Neural cell (in vitro differentiated cells): ENCODE results near the gene UBE2E1. TPM values are rescaled to one million over a fixed set of nuclear protein-coding genes. Genes with fewer than 3 reads are reported as not detected.

ENCODE experiments used
- H2AFZ ChIP-seq: fragments of 200-600, 300-800 bp; sonication (generic), shearing (Covaris generic); 2 replicates; pipeline ENCODE4 v1.6.0; 2014; ENCODE audit warnings: low read depth, mild to moderate bottlenecking, antibody characterized with exemption, low read length, moderate library complexity
- H3F3A ChIP-seq: fragments of 200-600 bp; shearing (Covaris generic); 2 replicates; pipeline ENCODE4 v1.6.1; 2016; ENCODE audit warnings: mild to moderate bottlenecking, moderate library complexity, mixed read lengths, antibody characterized with exemption, low read length; ENCODE audit not compliant: insufficient read depth, poor library complexity, severe bottlenecking
- H3K27ac ChIP-seq: fragments of 200-600, 300-800 bp; sonication (generic), shearing (Covaris generic); 2 replicates; pipeline ENCODE4 v1.5.1; 2014; ENCODE audit warnings: mild to moderate bottlenecking, low read length, moderate library complexity
- H3K27me3 ChIP-seq: fragments of 300-800, 200-600 bp; sonication (generic), shearing (Covaris generic); 2 replicates; pipeline ENCODE4 v1.6.0; 2014; ENCODE audit warnings: mild to moderate bottlenecking, low read depth, low read length, moderate library complexity; ENCODE audit not compliant: insufficient read depth
- H3K36me3 ChIP-seq: fragments of 300-800, 200-600 bp; sonication (generic), shearing (Covaris generic); 2 replicates; pipeline ENCODE4 v1.5.1; 2014; ENCODE audit warnings: mild to moderate bottlenecking, antibody characterized with exemption, low read length, moderate library complexity; ENCODE audit not compliant: insufficient read depth
- H3K4me2 ChIP-seq: fragments of 300-800, 200-600 bp; sonication (generic), shearing (Covaris generic); 2 replicates; pipeline ENCODE4 v1.6.0; 2014; ENCODE audit warnings: mild to moderate bottlenecking, low read length
- H3K4me3 ChIP-seq: fragments of 300-800, 200-600 bp; sonication (generic), shearing (Covaris generic); 2 replicates; pipeline ENCODE4 v1.5.1; 2014; ENCODE audit warnings: mild to moderate bottlenecking, low read length, moderate library complexity
- H3K79me2 ChIP-seq: fragments of 200-600 bp; shearing (Covaris generic); replicated peaks from 2 replicates; pipeline ENCODE4 v1.6.0; 2014; ENCODE audit warnings: mild to moderate bottlenecking, low read length, moderate library complexity; ENCODE audit not compliant: insufficient read depth
- H3K9ac ChIP-seq: fragments of 300-800, 200-600 bp; sonication (generic), shearing (Covaris generic); 2 replicates; pipeline ENCODE4 v1.6.1; 2016; ENCODE audit warnings: mild to moderate bottlenecking, low read length, mixed read lengths
- H3K9me2 ChIP-seq: fragments of 200-600 bp; shearing (Covaris generic); 2 replicates; pipeline ENCODE4 v1.6.1; 2016; ENCODE audit warnings: mild to moderate bottlenecking, low read length, mixed read lengths; ENCODE audit not compliant: insufficient read depth
- H3K9me3 ChIP-seq: fragments of 200-600, 300-800 bp; sonication (generic), shearing (Covaris generic); 2 replicates; pipeline ENCODE4 v1.6.1; 2016; ENCODE audit warnings: mild to moderate bottlenecking, mixed run types, low read length, moderate library complexity, mixed read lengths
- H4K20me1 ChIP-seq: fragments of 200-600 bp; shearing (Covaris generic); 2 replicates; pipeline ENCODE4 v1.6.1; 2016; ENCODE audit warnings: mild to moderate bottlenecking, mixed run types; ENCODE audit not compliant: insufficient read depth
- CTCF ChIP-seq: fragments of 450-650 bp; IDR thresholded peaks from 2 replicates; pipeline ENCODE4 v1.5.1; 2014; ENCODE audit warnings: antibody characterized with exemption, mild to moderate bottlenecking, moderate library complexity; ENCODE audit not compliant: poor library complexity, severe bottlenecking
- EP300 ChIP-seq: fragments of 450-650 bp; conservative IDR thresholded peaks from 2 replicates; pipeline ENCODE4 v1.6.1; 2014; ENCODE audit warnings: antibody characterized with exemption, mild to moderate bottlenecking, moderate library complexity; ENCODE audit not compliant: poor library complexity, severe bottlenecking
- EZH2 ChIP-seq: fragments of 200-600, 300-800 bp; shearing (Covaris generic), sonication (generic); IDR thresholded peaks from 2 replicates; pipeline ENCODE4 v1.6.1; 2014; ENCODE audit warnings: antibody characterized with exemption, low read length, borderline replicate concordance, mild to moderate bottlenecking; ENCODE audit not compliant: insufficient read depth, poor library complexity, severe bottlenecking
- MXI1 ChIP-seq: fragments of 450-650 bp; conservative IDR thresholded peaks from 2 replicates; pipeline ENCODE4 v1.6.1; 2014; ENCODE audit warnings: antibody characterized with exemption, mild to moderate bottlenecking; ENCODE audit not compliant: poor library complexity, severe bottlenecking
- POLR2AphosphoS5 ChIP-seq: IDR thresholded peaks from 2 replicates; pipeline ENCODE4 v1.6.1; 2012
- RAD21 ChIP-seq: fragments of 450-650 bp; conservative IDR thresholded peaks from 2 replicates; pipeline ENCODE4 v1.6.1; 2014; ENCODE audit warnings: antibody characterized with exemption, mild to moderate bottlenecking, moderate library complexity
- REST ChIP-seq: IDR thresholded peaks from 2 replicates; pipeline ENCODE4 v1.6.1; 2012; ENCODE audit warnings: borderline replicate concordance
- SMC3 ChIP-seq: fragments of 450-650 bp; conservative IDR thresholded peaks from 2 replicates; pipeline ENCODE4 v1.6.1; 2014; ENCODE audit warnings: antibody characterized with exemption, mild to moderate bottlenecking, moderate library complexity; ENCODE audit not compliant: poor library complexity
- TAF1 ChIP-seq: IDR thresholded peaks from 2 replicates; pipeline ENCODE4 v1.6.1; 2012; ENCODE audit warnings: low read depth
- polyA plus RNA-seq: library from polyadenylated mRNA; depleted of rRNA; stranded (reverse); fragments of >200 nt; gene quantifications from 2 replicates; pipeline ENCODE4 v1.2.3, GENCODE V29; 2014

UBE2E1 gene
- polyA plus RNA-seq, 1 donor from 2014 or later, result 157 TPM

GRCh38 chr3:23781051-23781450, 24.7 kb upstream of the UBE2E1 start:
- Histone ChIP-seq H3F3A (no peaks in the 10 kb centered on the region), H3K27me3 (no peaks in the 10 kb centered on the region), H2AFZ (no peak overlapping the region), H3K36me3 (no peaks in the 10 kb centered on the region), H3K27ac (no peak overlapping the region), H3K4me2 (no peak overlapping the region), H3K79me2 (no peaks in the 10 kb centered on the region), H3K9me2 (no peaks in the 10 kb centered on the region), H3K9me3 (no peaks in the 10 kb centered on the region), H3K9ac (no peak overlapping the region), H3K4me3 (no peak overlapping the region), H4K20me1 (no peaks in the 10 kb centered on the region)
- no peak for TF ChIP-seq MXI1
- no peak for TF ChIP-seq SMC3
- TF ChIP-seq EP300, result no peak
- no peak for TF ChIP-seq RAD21
- TF ChIP-seq TAF1, result no peak
- no peak for TF ChIP-seq REST
- TF ChIP-seq POLR2AphosphoS5, result no peak
- no peak for TF ChIP-seq EZH2
- no peak for TF ChIP-seq CTCF

GRCh38 chr3:23781871-23782270, 23.9 kb upstream of the UBE2E1 start:
- H3K9ac ChIP-seq, result no peak overlapping the region
- H4K20me1 ChIP-seq, result no peaks in the 10 kb centered on the region
- H3K4me3 ChIP-seq, result no peak overlapping the region
- H3K27me3 ChIP-seq, result no peaks in the 10 kb centered on the region
- H3K79me2 ChIP-seq, result no peaks in the 10 kb centered on the region
- no peaks in the 10 kb centered on the region for H3K36me3 ChIP-seq
- no peaks in the 10 kb centered on the region for H3K9me3 ChIP-seq
- no peak overlapping the region for H2AFZ ChIP-seq
- H3K4me2 ChIP-seq, result no peak overlapping the region
- H3F3A ChIP-seq, result no peaks in the 10 kb centered on the region
- H3K9me2 ChIP-seq, result no peaks in the 10 kb centered on the region
- TF ChIP-seq RAD21, result no peak
- TF ChIP-seq POLR2AphosphoS5, result no peak
- TF ChIP-seq MXI1, result no peak
- TF ChIP-seq SMC3, result no peak
- no peak for TF ChIP-seq EP300
- TF ChIP-seq TAF1, result no peak
- H3K27ac ChIP-seq, result no peak overlapping the region
